ENCODE measurements around the gene ATAD3B. TPM values are rescaled to one million over a fixed set of nuclear protein-coding genes. Genes with fewer than 3 reads are reported as not detected.

ATAD3B gene
- total RNA-seq, 4 donors from 2014 or later = 5.4 to 23.6 (median 11.2) TPM

DNA sequence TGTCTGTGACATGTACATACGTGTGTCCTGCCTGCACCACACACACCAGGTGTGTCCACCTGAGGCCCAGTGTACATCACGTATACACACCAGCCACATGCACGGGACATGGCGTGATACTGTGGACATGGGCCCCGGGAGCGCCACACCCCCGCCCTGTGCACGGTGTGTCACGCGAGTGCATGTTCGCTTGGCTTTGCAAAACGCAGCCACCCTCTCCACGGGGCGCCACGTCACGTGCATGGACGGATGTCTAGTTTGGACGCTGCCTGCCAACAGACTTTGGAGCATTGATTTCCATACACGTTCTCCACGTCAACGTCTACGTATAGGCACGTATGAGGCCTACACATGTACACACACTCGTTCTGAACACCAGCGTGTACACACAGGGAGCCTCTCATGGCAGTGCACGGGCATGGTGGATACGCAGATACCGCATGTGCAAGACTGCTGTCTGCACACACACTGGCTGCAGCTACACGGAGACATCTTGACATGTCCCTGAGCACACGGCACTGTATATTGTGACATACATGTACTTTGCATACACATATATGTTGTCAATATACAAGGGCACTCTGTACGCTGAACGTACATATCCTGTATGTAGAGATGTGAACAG, 66.2 kb downstream of the ATAD3B start:
- TF ChIP-seq, protein P1, sequence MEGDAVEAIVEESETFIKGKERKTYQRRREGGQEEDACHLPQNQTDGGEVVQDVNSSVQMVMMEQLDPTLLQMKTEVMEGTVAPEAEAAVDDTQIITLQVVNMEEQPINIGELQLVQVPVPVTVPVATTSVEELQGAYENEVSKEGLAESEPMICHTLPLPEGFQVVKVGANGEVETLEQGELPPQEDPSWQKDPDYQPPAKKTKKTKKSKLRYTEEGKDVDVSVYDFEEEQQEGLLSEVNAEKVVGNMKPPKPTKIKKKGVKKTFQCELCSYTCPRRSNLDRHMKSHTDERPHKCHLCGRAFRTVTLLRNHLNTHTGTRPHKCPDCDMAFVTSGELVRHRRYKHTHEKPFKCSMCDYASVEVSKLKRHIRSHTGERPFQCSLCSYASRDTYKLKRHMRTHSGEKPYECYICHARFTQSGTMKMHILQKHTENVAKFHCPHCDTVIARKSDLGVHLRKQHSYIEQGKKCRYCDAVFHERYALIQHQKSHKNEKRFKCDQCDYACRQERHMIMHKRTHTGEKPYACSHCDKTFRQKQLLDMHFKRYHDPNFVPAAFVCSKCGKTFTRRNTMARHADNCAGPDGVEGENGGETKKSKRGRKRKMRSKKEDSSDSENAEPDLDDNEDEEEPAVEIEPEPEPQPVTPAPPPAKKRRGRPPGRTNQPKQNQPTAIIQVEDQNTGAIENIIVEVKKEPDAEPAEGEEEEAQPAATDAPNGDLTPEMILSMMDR (IDR thresholded peaks at IDR 0.05; ENCODE audit: low read depth) = no peak

DNA sequence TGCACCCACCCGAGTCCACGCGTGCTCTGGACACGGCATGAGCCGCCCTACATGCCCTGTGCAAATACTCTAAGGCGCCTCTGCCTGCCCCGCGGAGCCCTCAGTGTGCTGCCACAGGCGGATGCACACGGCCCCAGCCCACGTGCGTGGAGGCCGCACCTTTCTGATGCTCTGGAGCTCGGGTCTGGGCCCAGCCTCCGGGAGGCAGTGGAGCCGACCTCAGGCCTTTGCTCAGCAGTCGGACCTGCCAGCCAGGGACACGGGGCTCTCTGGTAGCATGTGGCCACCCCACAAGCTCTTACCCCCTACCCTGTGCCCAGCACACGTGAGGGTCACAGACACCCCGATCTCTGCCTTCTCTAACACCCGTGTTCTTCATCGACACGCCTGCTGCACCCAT, 66.8 kb downstream of the ATAD3B start:
- TF ChIP-seq, protein P1 (IDR thresholded peaks at IDR 0.05; ENCODE audit: low read depth) = no peak

DNA sequence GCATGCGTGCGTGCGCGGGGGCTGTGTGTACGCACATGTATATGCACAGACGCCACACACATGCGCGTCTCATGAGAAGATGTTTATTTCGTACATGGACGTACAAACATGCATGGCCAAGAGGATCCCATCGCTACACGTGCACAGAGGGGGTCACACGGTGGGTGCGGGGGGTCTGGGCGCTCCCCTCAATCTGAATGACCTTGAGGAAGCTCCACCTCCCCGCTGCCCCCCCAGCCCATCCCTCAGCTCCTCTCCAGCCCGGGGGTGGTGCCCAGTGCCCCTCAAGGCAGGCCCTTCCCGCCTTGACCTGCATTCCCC, 67.4 kb downstream of the ATAD3B start:
- TF ChIP-seq, protein P1 (IDR thresholded peaks at IDR 0.05; ENCODE audit: low read depth) = no peak

DNA sequence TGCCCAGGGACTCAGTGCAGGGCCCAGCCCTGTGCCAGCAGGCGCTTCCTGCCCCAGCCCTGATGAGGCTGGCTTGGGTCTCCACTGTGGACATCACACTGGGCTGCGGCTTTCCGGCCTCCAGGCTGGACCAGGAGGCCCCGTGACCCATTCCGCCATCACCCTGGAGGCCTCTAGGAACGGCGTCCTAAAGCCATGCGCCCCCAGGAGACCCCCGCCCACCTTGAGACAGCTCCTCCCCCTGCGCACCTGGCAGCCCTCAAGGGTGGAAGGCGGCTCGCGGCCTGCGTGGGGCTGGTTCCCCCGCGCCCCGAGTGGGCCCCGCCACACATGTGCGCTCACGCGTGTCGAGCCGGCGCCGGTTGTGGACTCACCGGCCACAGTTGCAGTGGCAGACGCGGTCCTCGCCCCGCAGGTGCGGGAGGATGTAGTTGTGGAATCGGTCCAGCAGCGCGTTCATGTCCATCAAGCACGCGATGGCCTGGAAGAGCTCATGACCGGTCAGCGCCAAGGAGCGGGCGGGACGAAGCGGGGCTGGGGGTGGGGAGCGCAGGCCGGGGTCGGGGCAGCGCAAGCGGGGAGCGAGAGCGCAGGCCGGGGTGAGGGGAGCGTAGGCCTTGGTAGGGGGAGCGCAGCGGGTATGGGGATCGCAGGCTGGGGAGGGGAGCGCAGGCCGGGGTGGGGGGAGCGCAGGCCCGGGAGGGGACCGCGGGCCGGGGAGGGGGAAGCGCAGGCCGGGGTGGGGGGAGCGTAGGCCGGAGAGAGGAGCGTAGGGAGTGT, 67.9 kb downstream of the ATAD3B start:
- TF ChIP-seq, protein P1 (IDR thresholded peaks at IDR 0.05; ENCODE audit: low read depth) = no peak

DNA sequence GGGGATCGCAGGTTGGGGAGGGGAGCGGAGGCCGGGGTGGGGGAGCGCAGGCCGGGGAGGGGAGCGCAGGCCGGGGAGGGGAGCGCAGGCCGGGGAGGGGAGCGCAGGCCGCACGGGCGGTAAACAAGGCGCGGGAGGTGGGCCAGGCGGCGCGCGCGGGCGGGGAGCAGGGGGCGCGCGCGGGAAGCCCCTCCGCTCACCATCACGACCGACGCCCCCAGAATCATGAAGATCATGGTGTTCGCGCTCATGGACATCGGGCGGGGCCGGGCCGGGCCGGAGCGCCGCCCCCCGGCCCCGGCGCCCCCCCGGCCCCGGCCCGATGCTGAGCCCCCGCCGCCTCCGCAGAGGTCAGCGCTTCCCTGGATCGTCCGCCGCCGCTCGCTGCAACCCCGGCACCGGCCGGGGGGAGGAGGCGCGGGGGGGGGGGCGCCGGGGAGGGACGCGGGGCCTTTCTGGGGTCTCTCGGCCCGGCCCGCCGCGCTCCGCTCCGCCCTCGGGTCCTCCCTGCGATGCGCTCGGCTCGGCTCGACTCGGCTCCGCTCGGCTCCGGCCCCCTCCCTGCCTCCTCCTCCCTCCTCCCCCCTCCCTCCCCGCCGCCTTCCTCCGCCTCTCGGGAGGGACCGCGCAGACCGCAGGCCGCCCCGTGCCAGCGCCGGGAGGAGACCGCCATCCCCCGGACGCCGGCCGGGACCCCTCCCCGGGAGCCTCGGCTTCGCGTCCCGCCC, 68.7 kb downstream of the ATAD3B start, which contains the start of gene TMEM240:
TMEM240 (minus strand) TSS at position 535 of the 728 bp plus-strand sequence; CDS start at position 257, 278 bp downstream.
- TF ChIP-seq, protein P1 (IDR thresholded peaks at IDR 0.05; ENCODE audit: low read depth) = no peak

DNA sequence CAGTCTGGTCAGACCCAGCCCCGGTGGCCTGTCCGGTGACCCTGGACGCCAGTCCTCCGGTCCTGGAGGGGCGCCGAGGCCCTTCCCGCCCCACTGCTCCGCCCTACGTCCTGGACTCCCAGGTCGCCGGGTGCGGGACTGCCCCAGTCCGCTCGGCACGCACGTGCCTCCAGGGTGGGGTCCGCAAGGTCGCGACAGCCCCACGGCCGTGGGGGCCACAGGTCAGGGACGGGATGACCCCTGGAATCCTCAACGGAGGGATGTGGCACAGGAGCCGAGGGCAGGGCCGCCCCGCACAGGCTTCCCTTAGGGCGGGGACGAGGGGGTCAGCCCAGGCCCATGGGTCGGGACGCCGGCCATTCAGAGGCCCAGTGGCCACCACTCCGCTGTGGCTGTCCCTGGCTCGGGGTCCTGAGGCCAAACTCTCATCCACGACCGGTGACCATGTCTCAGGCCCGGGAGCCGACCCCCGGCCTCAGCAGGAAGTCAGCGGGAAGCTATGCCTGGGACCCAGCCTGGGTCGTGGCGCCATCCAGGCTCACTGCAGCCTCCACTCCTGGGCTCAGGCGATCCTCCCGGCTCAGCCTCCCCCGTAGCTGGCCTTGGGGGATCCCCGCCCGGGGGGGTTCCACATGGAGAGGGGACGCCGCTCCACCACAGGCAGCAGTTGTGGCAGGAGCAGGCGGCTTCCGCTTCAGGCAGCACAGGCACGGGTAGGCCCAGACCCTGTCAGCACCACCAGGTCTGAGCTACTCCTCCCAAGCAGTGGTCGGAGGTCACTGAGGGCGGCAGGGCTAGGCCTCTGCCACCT, 69.5 kb downstream of the ATAD3B start:
- TF ChIP-seq, protein P1 (IDR thresholded peaks at IDR 0.05; ENCODE audit: low read depth) = no peak

Data from subcutaneous adipose tissue (tissue), 4 donors.